T-cell (primary cell): ENCODE results near the gene DTX3L. TPM values are rescaled to one million over a fixed set of nuclear protein-coding genes. Genes with fewer than 3 reads are reported as not detected.

ENCODE experiments used
- ATAC-seq, 4 experiments: fragments of 200-7000 bp in 3 of 4; fragments of 150-1000 bp in 1 of 4; cut with Tn5 transposase; replicated peaks in 1 of 4; 1 replicate in 3 of 4; 2 replicates in 1 of 4; pipeline ENCODE4 v1.10.0; 2021; ENCODE audit warnings: moderate library complexity in 3 of 4, mild to moderate bottlenecking in 2 of 4, moderate number of reproducible peaks in 1 of 4
- CTCF ChIA-PET, 2 donors: fragments of 300-600 bp; sonication (Branson Sonifier 250); formaldehyde crosslinking; loops; one replicate each; lab custom pipeline; 2022; ENCODE audit warnings: antibody characterized with exemption in 2 of 2; lab: Charles Lee
- POLR2A ChIA-PET, 2 donors: fragments of 300-600 bp; sonication (Branson Sonifier 250); formaldehyde crosslinking; loops; one replicate each; lab custom pipeline; 2022; ENCODE audit warnings: antibody characterized with exemption in 2 of 2; lab: Charles Lee
- DNase-seq, 35 experiments: peaks; one replicate each; pipeline versions ENCODE4 v3.0.0 to v3.0.0-alpha.2; 2013 to 2023
- H3K27ac ChIP-seq: one replicate; pipeline ENCODE4 v1.5.1; 2013; ENCODE audit warnings: low read length
- H3K27me3 ChIP-seq, 2 experiments: replicated peaks in 1 of 2; 1 replicate in 1 of 2; 2 replicates in 1 of 2; pipeline versions ENCODE4 v1.6.1 to v1.7.0; 2013; ENCODE audit warnings: low read length in 1 of 2, mixed read lengths in 1 of 2; ENCODE audit not compliant: control insufficient read depth in 2 of 2, insufficient read depth in 2 of 2; ENCODE audit errors: extremely low read depth in 1 of 2
- H3K36me3 ChIP-seq, 2 donors: 1 replicate in 1 of 2; 2 replicates in 1 of 2; pipeline versions ENCODE4 v1.6.1 to v1.7.0; 2013; ENCODE audit warnings: low read length in 1 of 2; ENCODE audit not compliant: control insufficient read depth in 2 of 2, insufficient read depth in 1 of 2; ENCODE audit errors: extremely low read depth in 1 of 2
- H3K4me1 ChIP-seq, 2 experiments: 1 replicate in 1 of 2; 2 replicates in 1 of 2; pipeline versions ENCODE4 v1.6.1 to v1.7.0; 2013; ENCODE audit warnings: low read length in 2 of 2, mixed read lengths in 1 of 2; ENCODE audit not compliant: insufficient read depth in 2 of 2, control insufficient read depth in 1 of 2; ENCODE audit errors: extremely low read depth in 1 of 2
- H3K4me3 ChIP-seq, 2 donors: 1 replicate in 1 of 2; 2 replicates in 1 of 2; pipeline versions ENCODE4 v1.5.1 to v1.7.0; 2013; ENCODE audit warnings: mild to moderate bottlenecking in 2 of 2, low read length in 1 of 2, moderate library complexity in 1 of 2; ENCODE audit not compliant: control insufficient read depth in 1 of 2; ENCODE audit errors: extremely low read depth in 1 of 2
- H3K9me3 ChIP-seq: 2 replicates; pipeline ENCODE4 v1.7.0; 2013
- H3K27ac Mint-ChIP-seq, 2 donors: one replicate each; pipeline ENCODE4 v1.8.0; 2020 to 2021; ENCODE audit warnings: mild to moderate bottlenecking in 2 of 2, mixed read lengths in 2 of 2
- H3K27me3 Mint-ChIP-seq, 2 donors: one replicate each; pipeline ENCODE4 v1.8.0; 2021 to 2022; ENCODE audit warnings: mixed read lengths in 2 of 2
- H3K36me3 Mint-ChIP-seq: one replicate; pipeline ENCODE4 v1.8.0; 2021; ENCODE audit warnings: mixed read lengths
- H3K4me1 Mint-ChIP-seq, 3 donors: one replicate each; pipeline ENCODE4 v1.8.0; 2020 to 2022; ENCODE audit warnings: mixed read lengths in 3 of 3, mild to moderate bottlenecking in 1 of 3
- H3K4me3 Mint-ChIP-seq, 3 donors: one replicate each; pipeline ENCODE4 v1.8.0; 2020 to 2022; ENCODE audit warnings: mild to moderate bottlenecking in 3 of 3, mixed read lengths in 3 of 3, moderate library complexity in 3 of 3
- H3K9me3 Mint-ChIP-seq, 3 donors: one replicate each; pipeline ENCODE4 v1.8.0; 2020 to 2022; ENCODE audit warnings: mixed read lengths in 3 of 3
- WGBS: methylation state at CpG from one replicate; pipeline ENCODE4 v1.1.5; 2013; ENCODE audit warnings: missing lambda C conversion rate; ENCODE audit not compliant: insufficient coverage; 5-methylcytosine and 5-hydroxymethylcytosine counted together
- total RNA-seq, 35 experiments: library from RNA in 6 of 35; stranded (reverse) in 6 of 35; fragments of 120-200 nt in 1 of 35; gene quantifications; one replicate each; pipeline versions ENCODE4 v1.2.1 to v1.2.4 and lab custom pipeline; 2013 to 2026

Gene DTX3L
- total RNA-seq, 5 donors from 2014 or later (not counting 1 experiment from before 2014, with no cell fraction given): 35.1 to 56.2 (median 49.8) TPM

DNA sequence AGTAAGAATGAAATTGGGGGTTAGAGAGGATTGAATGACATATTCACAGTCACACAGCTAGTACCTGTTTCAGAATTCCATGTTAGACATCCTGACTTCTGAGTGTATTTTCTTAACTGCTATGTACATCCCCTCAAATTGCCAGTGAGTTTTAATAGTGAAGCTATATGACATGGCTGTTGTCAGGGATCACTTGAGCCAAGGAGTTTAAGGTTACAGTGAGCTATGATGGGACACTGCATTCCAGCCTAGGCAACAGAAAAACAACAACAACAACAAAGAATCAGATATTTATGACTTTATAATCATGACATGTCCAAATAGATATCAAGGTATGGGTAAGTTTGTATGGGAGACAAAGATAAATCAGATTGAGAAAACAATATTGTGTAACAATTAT is 29.9 kb downstream of the DTX3L start:
- no peaks in the 10 kb centered on the region for H3K27me3 ChIP-seq
- no peaks in the 10 kb centered on the region for H3K27me3 Mint-ChIP-seq
- no peak for ATAC-seq
- H3K9me3 Mint-ChIP-seq: peaks cover 0 to 4% (median 4%) of the 10 kb centered on the region in 3 donors
- POLR2A ChIA-PET: no interaction called here
- peaks cover 0 to 3% of the 10 kb centered on the region in 2 donors for H3K36me3 ChIP-seq
- H3K4me3 Mint-ChIP-seq: no peak overlapping the region
- H3K36me3 Mint-ChIP-seq: peaks cover 45% of the 10 kb centered on the region
- no peaks in the 10 kb centered on the region for H3K4me1 ChIP-seq
- CTCF ChIA-PET: interaction anchor here in 1 of 2 donors (0.8 kb wide), 1 partner anchor 22 kb away, joined by 4 read pairs; no protein-coding TSS in a partner anchor
- DNase-seq: no peak
- H3K27ac Mint-ChIP-seq: no peak overlapping the region
- H3K27ac ChIP-seq: no peak overlapping the region
- no peak overlapping the region for H3K4me3 ChIP-seq
- peaks cover 2% of the 10 kb centered on the region for H3K9me3 ChIP-seq
- peaks cover 5 to 19% (median 14%) of the 10 kb centered on the region in 3 donors for H3K4me1 Mint-ChIP-seq

DNA sequence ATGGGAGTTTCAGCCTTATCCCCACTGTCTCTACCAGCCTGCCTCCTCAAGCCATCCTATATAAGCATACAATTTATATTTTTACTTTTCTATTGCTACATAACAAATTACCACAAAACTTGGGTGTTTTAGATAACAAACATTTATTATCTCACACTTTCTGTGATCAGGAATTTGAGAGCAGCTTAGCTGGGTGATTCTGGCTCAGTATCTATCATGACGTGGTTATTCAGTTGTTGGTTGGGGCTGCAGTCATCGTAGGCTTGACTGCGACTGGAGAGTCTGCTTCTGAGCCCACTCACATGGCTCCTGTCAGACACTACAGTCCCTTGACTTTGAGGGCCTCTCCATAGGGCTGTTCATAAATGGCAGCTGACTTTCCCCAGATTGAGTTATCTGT is 34.0 kb downstream of the DTX3L start:
- Mint-ChIP-seq H3K9me3 (peaks cover 0 to 4% (median 4%) of the 10 kb centered on the region in 3 donors), H3K27me3 (no peaks in the 10 kb centered on the region), H3K27ac (no peak overlapping the region), H3K4me1 (peaks cover 7 to 26% (median 11%) of the 10 kb centered on the region in 3 donors), H3K36me3 (peaks cover 43% of the 10 kb centered on the region), H3K4me3 (no peak overlapping the region)
- Histone ChIP-seq H3K4me1 (no peaks in the 10 kb centered on the region), H3K4me3 (no peak overlapping the region), H3K27me3 (no peaks in the 10 kb centered on the region), H3K36me3 (peaks cover 0 to 3% of the 10 kb centered on the region in 2 donors), H3K9me3 (peaks cover 2% of the 10 kb centered on the region), H3K27ac (no peak overlapping the region)
- DNase-seq: no peak
- ATAC-seq: no peak
- WGBS: 100% methylated on average over 2 of the region's 3 CpGs
- POLR2A ChIA-PET: no interaction called here
- CTCF ChIA-PET: interaction anchor here (0.5 to 0.7 kb wide), 2 partner anchors 18 to 20 kb away, joined by 3 to 7 read pairs; no protein-coding TSS in a partner anchor

DNA sequence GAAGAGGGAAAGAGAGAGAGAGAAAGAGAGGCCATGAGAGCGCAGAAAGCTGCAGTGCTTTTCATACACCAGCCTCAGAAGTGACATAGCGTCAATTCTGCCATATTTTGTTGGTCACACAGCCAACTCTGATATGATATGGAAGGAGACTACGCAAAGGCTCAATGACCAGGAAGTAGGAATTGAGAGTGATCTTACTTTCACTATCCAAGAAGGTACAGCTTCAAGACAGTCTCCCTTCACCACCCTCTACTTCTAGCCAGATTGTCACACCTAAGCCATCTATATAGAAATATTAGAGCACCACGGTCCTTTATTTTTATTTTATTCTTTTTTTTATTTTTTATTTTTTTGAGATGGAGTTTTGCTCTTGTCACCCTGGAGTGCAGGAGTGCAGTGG is 34.4 kb downstream of the DTX3L start:
- Mint-ChIP-seq H3K4me3 (no peak overlapping the region), H3K27ac (no peak overlapping the region), H3K9me3 (peaks cover 0 to 4% (median 4%) of the 10 kb centered on the region in 3 donors), H3K27me3 (no peaks in the 10 kb centered on the region), H3K4me1 (peaks cover 7 to 29% (median 11%) of the 10 kb centered on the region in 3 donors), H3K36me3 (peaks cover 45% of the 10 kb centered on the region)
- ChIA-PET CTCF (interaction anchor here in 1 of 2 donors (0.7 kb wide), 1 partner anchor 20 kb away, joined by 3 read pairs; no protein-coding TSS in a partner anchor), POLR2A (no interaction called here)
- Histone ChIP-seq H3K4me1 (no peaks in the 10 kb centered on the region), H3K27me3 (no peaks in the 10 kb centered on the region), H3K4me3 (no peak overlapping the region), H3K9me3 (peaks cover 2% of the 10 kb centered on the region), H3K36me3 (peaks cover 0 to 3% of the 10 kb centered on the region in 2 donors), H3K27ac (no peak overlapping the region)
- no CpG with 5 or more reads among the region's 4 CpGs for WGBS
- DNase-seq (no peak), ATAC-seq (no peak)

DNA sequence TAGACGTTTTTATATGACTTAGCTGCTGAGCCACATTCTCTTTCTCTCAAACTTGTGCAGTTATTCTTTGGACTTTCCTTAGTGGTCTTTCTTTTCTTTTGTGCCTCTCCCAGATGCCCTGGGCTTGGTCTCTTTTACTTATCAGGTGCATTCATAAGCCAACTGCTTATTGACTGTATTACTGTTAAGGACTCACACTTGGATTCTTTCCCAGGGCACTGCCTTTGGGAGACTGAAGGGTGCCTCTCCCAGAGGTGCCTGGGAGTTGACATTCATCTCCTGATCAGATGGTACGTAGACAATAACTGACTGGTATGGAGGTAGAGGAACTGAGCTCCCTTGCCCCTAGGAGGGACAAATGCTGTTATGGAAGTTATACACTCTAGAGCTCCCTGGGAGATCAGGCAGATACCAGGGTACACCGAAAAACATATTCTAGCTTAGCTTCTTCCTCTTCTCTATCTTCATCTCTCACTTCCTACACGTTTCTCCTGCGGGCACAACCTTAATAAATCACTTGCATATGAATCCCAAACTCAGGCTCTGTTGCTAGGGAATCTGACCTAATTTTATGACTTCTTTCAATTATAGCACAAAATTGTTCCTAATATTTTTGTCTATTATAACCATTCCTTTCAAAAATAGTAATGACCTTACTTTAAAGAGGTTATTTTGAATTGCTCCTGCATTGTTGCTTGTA is 38.0 kb downstream of the DTX3L start:
- Mint-ChIP-seq H3K36me3 (peaks cover 38% of the 10 kb centered on the region), H3K9me3 (no peaks in the 10 kb centered on the region), H3K27ac (no peak overlapping the region), H3K4me3 (no peak overlapping the region), H3K4me1 (peaks cover 7 to 30% (median 9%) of the 10 kb centered on the region in 3 donors), H3K27me3 (no peaks in the 10 kb centered on the region)
- no peak overlapping the region for H3K4me3 ChIP-seq
- no peaks in the 10 kb centered on the region for H3K4me1 ChIP-seq
- no peak for ATAC-seq
- H3K9me3 ChIP-seq: no peaks in the 10 kb centered on the region
- no peak for DNase-seq
- 96% methylated on average over 4 of the region's 5 CpGs for WGBS
- ChIA-PET CTCF (no interaction called here), POLR2A (no interaction called here)
- no peaks in the 10 kb centered on the region for H3K27me3 ChIP-seq
- H3K36me3 ChIP-seq: peaks cover 0 to 7% of the 10 kb centered on the region in 2 donors
- no peak overlapping the region for H3K27ac ChIP-seq

DNA sequence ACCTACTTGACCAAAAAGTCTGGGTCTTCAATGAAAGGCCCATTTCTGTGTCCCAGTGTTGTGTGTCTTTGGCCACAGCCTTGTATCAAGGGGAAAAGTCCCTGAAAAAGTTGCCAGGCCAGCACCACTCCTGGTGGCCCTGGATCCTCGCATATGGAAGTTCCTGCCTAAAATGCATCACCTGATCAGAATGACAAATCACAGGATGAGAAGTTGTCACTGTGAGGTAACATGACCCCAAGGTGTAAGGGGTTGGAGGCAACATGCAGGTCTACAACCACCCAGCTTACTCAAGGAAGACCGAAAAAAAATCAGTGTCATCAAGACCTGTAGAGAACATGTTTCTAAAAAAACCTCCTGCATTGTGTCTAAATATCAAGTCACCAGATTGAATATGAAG is 38.9 kb downstream of the DTX3L start:
- no peaks in the 10 kb centered on the region for H3K9me3 Mint-ChIP-seq
- DNase-seq (no peak), ATAC-seq (no peak)
- peaks cover 42% of the 10 kb centered on the region for H3K36me3 Mint-ChIP-seq
- Histone ChIP-seq H3K9me3 (no peaks in the 10 kb centered on the region), H3K27me3 (no peaks in the 10 kb centered on the region), H3K4me3 (no peak overlapping the region), H3K27ac (no peak overlapping the region), H3K36me3 (peaks cover 0 to 7% of the 10 kb centered on the region in 2 donors), H3K4me1 (no peaks in the 10 kb centered on the region)
- H3K4me1 Mint-ChIP-seq: peaks cover 7 to 30% (median 9%) of the 10 kb centered on the region in 3 donors
- no peak overlapping the region for H3K4me3 Mint-ChIP-seq
- H3K27ac Mint-ChIP-seq: no peak overlapping the region
- H3K27me3 Mint-ChIP-seq: no peaks in the 10 kb centered on the region
- ChIA-PET CTCF (no interaction called here), POLR2A (no interaction called here)
- no CpG with 5 or more reads among the region's 2 CpGs for WGBS

DNA sequence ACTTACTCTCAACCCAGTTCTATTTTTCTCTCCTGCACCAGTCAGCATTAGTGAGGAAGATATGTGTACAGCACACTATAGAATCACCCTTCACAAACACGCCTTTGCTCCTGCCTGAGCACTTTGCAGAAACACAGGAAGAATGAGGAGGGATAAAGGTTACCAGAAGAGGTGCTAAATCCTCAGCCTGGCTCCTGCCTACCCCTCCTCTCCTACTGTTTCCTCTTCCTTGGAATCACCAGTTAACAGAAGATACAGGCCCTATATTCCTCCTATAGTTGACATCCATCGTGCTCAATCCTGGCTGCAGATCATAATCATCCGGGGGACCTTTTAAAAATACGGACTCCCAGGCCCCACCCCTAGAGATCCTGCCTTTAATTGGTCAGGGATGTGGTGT is 42.2 kb downstream of the DTX3L start:
- Mint-ChIP-seq H3K27ac (no peak overlapping the region), H3K9me3 (no peaks in the 10 kb centered on the region)
- 100% methylated on average over 1 of the region's 4 CpGs for WGBS

More for the DNA sequence above, 42.2 kb downstream of the DTX3L start:
- Histone ChIP-seq H3K9me3 (no peaks in the 10 kb centered on the region), H3K27ac (no peak overlapping the region), H3K4me3 (no peak overlapping the region), H3K4me1 (peaks cover 0 to 3% of the 10 kb centered on the region in 2 experiments), H3K36me3 (peaks cover 0 to 20% of the 10 kb centered on the region in 2 donors), H3K27me3 (no peaks in the 10 kb centered on the region)
- Mint-ChIP-seq H3K36me3 (peaks cover 49% of the 10 kb centered on the region), H3K4me3 (no peak overlapping the region), H3K4me1 (peaks cover 4 to 36% (median 10%) of the 10 kb centered on the region in 3 donors), H3K27me3 (no peaks in the 10 kb centered on the region)
- ChIA-PET POLR2A (no interaction called here), CTCF (no interaction called here)
- ATAC-seq (no peak), DNase-seq (no peak)
